Measurements from ENCODE around the gene NUDT2.

DNA sequence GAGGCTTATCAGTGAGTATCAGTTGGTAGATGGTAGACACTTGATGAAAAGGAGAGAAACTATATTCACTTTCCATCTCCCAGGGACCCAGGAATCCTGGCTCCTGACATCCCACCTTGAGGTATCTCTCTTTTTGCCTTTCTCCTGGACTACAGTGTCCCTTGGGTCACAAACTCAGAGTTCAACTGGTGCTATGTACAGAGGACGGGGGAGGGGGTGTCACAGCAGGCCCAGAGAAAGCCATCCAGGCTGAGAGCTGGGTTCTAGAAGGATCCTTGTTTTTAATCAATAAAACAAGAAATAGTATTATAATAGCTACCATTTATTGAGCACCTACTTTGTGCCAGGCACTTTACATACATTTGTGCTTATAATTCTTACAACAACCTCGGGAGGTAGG lies 37.0 kb downstream of the NUDT2 start:
- TF ChIP-seq SP2 (tag by site-specific recombination; IDR thresholded peaks at IDR 0.05) (no peak), ZNF707 (tag by site-specific recombination; IDR thresholded peaks at IDR 0.05) (no peak)
- TF ChIP-seq, protein P1, sequence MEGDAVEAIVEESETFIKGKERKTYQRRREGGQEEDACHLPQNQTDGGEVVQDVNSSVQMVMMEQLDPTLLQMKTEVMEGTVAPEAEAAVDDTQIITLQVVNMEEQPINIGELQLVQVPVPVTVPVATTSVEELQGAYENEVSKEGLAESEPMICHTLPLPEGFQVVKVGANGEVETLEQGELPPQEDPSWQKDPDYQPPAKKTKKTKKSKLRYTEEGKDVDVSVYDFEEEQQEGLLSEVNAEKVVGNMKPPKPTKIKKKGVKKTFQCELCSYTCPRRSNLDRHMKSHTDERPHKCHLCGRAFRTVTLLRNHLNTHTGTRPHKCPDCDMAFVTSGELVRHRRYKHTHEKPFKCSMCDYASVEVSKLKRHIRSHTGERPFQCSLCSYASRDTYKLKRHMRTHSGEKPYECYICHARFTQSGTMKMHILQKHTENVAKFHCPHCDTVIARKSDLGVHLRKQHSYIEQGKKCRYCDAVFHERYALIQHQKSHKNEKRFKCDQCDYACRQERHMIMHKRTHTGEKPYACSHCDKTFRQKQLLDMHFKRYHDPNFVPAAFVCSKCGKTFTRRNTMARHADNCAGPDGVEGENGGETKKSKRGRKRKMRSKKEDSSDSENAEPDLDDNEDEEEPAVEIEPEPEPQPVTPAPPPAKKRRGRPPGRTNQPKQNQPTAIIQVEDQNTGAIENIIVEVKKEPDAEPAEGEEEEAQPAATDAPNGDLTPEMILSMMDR (tag by site-specific recombination; IDR thresholded peaks at IDR 0.05): no peak

All from HEK293 (cell line).